GM20431 (cell line): ENCODE measurements around the gene USH2A.
"Not testable (repeated sequence)": the region's sequence is repeated elsewhere in the genome, so short reads cannot be mapped to it uniquely, and the experiment has no call there.

ENCODE experiments used
- in situ Hi-C: fragments of 300-500 bp; cut with MseI, MboI; formaldehyde crosslinking; loops from one replicate; pipeline ENCODE4 v1.15.0; 2020; ENCODE audit warnings: low sequenced_read_pairs; ENCODE audit not compliant: unreplicated experiment

Gene USH2A

GRCh38 chr1:216154063-216154462 is 269.2 kb downstream of the USH2A start:
- in situ Hi-C loops, result no loop called here

- in situ Hi-C loops, result no loop called here
Observed at GRCh38 chr1:216153130-216153529, 270.1 kb downstream of the USH2A start.

GRCh38 chr1:216145451-216146018 is 277.7 kb downstream of the USH2A start:
- in situ Hi-C loops, result not testable (repeated sequence)

DNA sequence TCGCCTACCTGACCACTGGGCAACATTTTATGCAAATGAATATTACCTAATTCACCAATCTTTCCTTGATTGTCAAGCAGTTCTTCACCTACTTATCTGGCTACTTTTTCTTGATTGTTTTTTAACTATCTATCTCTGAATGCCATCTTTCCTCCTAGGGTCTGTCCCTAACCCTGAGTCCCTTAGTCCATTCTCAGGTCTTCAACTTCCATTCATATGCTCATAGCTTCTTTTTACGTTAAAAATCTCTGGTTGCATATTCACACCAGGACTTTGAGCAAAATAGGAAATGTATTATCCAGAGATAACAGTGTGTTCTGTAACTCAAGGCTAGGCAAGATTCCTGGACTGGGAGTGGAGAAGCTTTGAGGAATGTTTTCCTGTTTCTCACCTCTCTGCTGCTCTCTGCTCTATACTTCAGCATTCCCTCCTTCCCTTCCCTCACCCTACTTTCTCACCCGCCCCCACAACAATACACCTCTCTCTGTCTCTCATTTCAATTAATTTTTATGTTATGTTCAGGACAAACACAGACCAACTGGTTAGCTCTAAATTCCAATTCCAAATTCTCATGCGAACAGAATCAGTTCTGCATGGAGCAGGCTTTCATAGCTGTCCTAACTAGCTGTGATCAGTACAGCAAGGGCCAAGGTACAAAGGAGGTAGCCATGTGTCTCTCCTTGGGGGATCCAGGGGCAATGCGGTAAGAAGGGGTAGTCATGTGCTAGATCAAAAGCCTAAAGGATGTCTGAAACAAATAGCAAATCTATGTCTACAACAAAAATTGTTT is 278.4 kb downstream of the USH2A start:
- in situ Hi-C loops, result no loop called here

GRCh38 chr1:216142921-216143320 is 280.3 kb downstream of the USH2A start:
- in situ Hi-C loops, result no loop called here

- in situ Hi-C loops, result no loop called here
Observed at GRCh38 chr1:216140730-216141524, 282.3 kb downstream of the USH2A start.

DNA sequence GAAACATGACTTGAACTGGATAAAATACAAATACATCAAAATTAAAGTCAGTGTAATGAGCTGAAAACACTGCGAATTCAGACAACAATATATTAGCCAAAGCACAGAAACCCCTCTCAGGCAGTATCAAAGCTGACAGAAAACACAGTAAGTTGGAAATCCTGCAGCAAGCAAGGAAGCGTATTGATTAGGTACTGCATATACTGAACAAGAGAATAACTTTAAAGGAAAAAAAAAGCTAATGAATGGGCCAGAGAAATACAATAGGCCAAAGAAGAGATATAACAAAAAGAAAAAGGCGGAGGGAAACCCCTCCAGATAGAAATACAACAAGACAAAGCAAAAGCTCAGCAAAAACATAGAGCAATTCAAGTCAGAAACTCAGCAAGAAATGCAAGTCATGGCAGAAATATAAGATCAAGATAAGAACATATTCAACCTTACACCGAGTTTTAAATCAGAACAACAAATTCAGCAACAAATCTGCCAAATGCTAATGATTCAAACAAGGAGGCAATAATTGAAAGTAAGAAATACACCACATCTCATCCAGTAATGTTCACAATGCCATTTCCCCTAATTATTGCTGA is 299.0 kb downstream of the USH2A start:
- in situ Hi-C loops, result no loop called here

DNA sequence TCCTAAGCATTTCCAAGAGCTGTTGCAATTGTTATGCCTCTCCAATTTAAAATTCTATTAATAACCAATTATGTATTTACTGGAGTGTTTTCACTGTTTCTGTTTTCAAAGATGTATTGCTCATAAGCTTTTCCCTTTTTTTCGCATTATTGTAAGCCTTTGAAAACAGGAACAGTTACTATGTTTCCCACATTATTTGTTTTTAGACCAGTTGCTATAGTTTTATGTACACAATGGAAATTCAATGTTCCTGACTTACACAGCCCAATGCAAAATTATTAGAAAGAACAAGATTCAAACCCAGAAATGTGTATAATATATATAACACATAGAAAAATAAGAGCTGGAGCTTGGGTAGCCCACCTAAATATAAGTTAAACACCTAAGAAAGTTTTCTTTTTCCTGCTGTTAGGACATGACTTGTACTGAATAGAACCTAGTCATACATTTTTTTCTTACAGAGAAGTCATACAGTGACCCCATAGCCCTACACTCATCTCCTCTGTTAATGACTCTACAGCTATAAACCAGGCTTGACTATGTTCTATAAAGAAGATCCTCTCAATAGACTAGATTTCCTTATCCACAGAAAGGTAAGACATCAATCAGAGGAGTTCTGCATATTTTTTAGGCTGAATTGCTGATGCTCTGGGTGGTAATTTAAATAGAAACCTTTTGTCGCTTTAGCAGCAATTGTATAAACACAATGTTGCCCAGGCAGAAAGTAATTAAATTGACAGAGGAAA is 299.6 kb downstream of the USH2A start:
- in situ Hi-C loops, result no loop called here

DNA sequence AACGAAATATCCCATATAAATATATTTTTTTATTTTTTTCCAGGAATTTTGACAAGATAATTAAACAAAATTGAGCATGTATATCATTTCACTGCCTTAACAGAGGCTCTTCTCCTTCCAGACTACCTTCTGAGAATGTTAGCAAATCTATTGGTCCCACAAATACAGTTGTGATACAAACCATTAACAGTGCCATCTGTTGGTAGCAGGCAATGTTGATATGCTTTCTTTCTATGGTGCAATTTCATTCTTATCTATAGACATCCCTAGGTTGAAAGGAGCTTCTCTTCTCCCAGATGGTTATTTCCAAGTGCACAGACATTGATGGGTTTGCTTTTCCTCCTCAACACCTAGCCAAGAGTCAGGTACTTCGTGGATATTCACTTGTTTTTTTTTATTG is 303.6 kb downstream of the USH2A start:
- in situ Hi-C loops, result no loop called here

- in situ Hi-C loops, result no loop called here
Observed at GRCh38 chr1:216114180-216114579, 309.1 kb downstream of the USH2A start.

GRCh38 chr1:216113181-216113580 is 310.1 kb downstream of the USH2A start:
- in situ Hi-C loops, result no loop called here

DNA sequence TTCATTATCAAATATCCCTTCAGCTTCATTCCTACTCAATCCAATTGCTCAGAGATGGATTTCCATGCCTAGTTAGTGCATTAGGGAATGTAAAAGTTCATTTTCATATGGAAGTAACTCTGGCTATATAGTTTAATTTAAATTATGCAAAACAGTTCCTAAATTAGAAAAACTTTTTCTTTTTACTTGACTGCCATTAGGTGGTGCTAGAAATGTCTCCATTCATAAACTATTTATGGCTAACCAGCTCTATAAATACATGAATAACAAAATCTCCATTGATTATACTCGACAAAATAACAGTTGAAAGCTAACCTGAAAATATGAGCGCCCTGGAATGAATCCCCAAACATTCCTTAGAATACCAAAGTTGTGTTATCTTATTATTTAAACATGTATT is 311.4 kb downstream of the USH2A start:
- in situ Hi-C loops, result no loop called here

DNA sequence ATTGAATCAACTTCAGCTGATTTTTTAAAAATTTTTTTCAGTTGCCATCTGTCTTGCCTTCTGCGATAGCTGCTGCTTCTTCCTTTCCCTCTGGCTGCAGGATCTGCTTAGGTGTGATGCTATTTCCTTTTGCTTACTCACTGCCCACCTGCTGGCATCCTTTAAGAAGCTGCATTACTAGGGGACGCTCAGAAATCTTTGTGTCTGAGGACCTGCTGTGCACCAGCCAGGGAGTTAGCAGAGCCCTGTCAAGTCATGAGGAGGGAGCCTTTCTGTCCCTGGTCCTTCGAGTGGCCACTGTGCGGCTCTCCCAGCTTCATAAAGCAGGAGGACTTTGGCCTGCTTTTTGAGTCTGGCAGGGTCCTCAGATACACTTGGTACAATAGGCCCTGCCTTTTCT is 327.8 kb downstream of the USH2A start:
- in situ Hi-C loops, result no loop called here

DNA sequence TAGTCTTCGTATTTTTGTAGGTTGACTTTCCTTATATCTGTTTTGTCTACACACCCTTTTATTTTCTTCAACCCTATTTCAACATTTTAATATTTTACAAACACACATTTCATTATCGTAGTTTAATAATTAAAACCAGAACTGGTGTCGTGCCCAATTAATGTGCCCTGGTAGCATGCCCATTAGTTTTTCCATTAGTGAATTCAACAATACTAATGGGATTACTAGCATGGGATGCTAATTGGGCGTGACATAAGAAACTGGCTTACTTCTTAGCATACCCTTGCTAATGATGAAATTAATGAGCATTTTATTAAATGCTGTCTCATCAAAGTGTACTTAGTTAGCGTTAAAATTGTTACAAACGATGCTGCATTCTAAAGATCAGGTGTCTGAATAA is 332.7 kb downstream of the USH2A start:
- in situ Hi-C loops, result no loop called here

GRCh38 chr1:216086678-216087077 is 336.6 kb downstream of the USH2A start:
- in situ Hi-C loops, result no loop called here

DNA sequence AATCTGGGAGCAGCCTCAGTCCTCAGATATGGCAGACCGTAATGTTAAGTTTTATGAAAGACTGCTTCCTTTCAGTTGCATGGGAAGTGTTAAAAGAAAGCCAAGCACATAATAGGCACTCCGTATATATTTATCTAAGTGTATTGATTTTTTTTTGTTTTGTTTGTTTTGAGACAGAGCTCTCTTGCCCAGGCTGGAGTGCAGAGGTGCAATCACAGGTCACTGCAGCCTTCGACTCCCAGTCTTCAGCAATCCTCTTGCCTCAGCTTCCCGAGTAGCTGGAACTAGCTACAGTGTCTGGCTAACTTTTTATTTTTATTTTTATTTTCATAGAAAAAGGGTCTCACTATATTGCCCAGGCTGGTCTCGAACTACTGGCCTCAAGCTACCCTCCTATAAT is 341.8 kb downstream of the USH2A start:
- in situ Hi-C loops, result no loop called here

DNA sequence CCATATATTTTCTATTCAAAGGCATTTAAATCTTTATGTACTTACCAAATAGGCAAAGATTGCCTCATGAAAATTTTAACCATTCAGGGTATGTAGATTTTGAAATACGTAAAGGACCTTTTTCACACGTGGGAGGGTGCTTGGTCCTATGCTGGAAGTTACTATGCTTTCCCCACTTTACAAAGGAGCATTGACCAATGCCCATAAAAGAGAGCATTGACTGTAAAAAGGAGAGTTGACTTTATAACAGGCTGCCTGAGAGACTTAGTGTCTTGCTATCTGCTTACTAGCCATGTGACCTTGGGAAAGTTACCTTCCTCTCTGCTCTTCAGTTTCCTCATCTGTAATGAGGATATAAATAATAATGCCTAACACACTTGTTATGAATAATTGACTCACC is 346.5 kb downstream of the USH2A start:
- in situ Hi-C loops, result no loop called here

DNA sequence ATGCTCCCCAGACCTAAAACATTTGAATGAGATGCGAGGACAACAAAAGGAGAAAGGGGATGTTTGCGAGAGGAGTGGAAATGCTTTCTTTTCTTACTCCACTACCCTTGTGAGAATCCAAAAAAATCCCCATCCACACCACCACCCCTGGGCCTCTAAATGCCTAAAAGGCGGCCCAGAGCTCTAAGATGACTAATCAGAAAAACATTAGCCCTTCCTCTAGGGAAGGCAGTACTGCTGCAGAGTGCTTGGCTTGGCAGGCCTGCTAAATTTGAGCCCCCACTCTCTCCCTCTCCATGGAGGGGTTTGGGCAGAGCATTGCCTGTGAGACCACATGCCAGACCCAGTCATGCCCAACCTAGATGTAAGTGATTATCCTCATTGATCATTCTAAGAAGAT is 347.9 kb downstream of the USH2A start:
- in situ Hi-C loops, result no loop called here

- in situ Hi-C loops, result no loop called here
Observed at GRCh38 chr1:216073793-216074595, 349.3 kb downstream of the USH2A start.
